Adipocyte (in vitro differentiated cells): ENCODE measurements around the gene BEND3.

Experiments used
- DNase-seq: peaks from one replicate; pipeline ENCODE4 v3.0.0-alpha.2; 2015; ENCODE audit warnings: low read depth
- H3K27me3 ChIP-seq: replicated peaks from 2 replicates; pipeline ENCODE4 v1.7.0; 2013; ENCODE audit warnings: mild to moderate bottlenecking, low read length, moderate library complexity; ENCODE audit not compliant: control insufficient read depth, insufficient read depth
- H3K36me3 ChIP-seq: 2 replicates; pipeline ENCODE4 v1.7.0; 2013; ENCODE audit warnings: low read length, mild to moderate bottlenecking, moderate library complexity; ENCODE audit not compliant: control insufficient read depth, insufficient read depth, severe bottlenecking
- H3K4me1 ChIP-seq: 2 replicates; pipeline ENCODE4 v1.7.0; 2013; ENCODE audit warnings: mild to moderate bottlenecking, low read length, moderate library complexity; ENCODE audit not compliant: control insufficient read depth, insufficient read depth
- H3K4me3 ChIP-seq: 2 replicates; pipeline ENCODE4 v1.7.0; 2013; ENCODE audit warnings: mild to moderate bottlenecking, low read length, moderate library complexity
- H3K9ac ChIP-seq: 2 replicates; pipeline ENCODE4 v1.7.0; 2013; ENCODE audit warnings: mild to moderate bottlenecking, low read length, moderate library complexity
- H3K9me3 ChIP-seq: 2 replicates; pipeline ENCODE4 v1.7.0; 2013; ENCODE audit warnings: mild to moderate bottlenecking, low read length, moderate library complexity; ENCODE audit not compliant: control insufficient read depth

The BEND3 gene

DNA sequence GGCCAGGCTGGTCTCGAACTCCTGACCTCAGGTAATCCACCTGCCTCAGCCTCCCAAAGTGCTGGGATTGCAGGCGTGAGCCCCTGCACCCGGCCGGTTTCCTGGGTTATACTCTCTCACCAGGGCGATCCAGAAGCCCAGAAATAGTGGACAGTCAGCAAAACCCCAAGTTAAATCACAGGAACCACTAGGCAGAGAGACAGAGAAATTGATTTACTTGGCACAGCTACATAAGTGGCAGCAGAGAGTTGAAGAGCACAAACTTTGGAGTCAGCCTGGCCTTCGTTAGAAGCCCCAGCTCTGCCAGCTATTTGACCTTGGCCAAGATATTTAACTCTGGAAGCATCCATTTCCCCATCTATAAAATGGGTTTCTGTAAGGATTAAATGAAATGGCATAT is 54.6 kb downstream of the BEND3 start:
- Histone ChIP-seq H3K9me3 (no peaks in the 10 kb centered on the region), H3K4me3 (no peak overlapping the region), H3K27me3 (peaks cover 7% of the 10 kb centered on the region), H3K9ac (no peak overlapping the region), H3K36me3 (no peaks in the 10 kb centered on the region), H3K4me1 (peaks cover 10% of the 10 kb centered on the region)
- no peak for DNase-seq

DNA sequence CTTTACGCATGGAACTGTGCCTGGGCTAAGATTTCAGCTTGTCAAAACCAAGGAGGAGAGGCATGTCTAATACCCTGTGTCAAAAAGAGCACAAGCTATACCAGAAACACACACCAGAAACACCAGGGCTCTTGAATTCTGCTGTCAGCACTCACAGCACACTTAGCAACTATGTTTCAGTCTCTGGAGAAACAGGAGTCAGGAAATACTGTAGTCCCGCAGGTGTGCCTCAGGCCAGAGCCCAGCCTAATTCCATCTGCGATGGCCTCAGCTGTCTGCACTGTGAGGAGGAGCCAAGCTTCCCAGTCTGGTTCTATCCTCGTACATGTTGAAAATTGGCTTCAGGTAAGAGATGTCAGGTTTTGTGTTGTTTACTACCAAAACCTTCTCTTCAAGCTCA is 55.7 kb downstream of the BEND3 start:
- Histone ChIP-seq H3K36me3 (no peaks in the 10 kb centered on the region), H3K4me3 (no peak overlapping the region), H3K9ac (no peak overlapping the region), H3K4me1 (peaks cover 3% of the 10 kb centered on the region), H3K9me3 (no peaks in the 10 kb centered on the region), H3K27me3 (peaks cover 7% of the 10 kb centered on the region)
- no peak for DNase-seq

DNA sequence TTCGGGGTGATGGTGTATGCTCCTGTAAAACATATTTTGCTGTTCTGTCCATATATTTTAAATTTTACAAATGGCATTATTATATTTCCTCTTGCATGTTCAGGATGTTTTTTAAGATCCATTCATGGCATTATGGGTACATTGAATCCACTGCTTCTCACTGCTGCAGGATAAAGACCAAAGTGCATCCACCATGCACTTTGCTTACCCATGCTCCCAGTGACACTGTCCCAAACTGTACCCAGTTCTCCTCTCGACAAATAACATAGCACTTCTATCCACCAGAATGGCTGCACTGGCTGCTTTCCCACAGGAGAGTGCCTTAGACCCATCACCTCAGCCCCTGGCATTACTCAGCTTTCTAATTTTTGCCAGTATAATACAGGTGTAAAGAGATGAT is 57.6 kb downstream of the BEND3 start:
- Histone ChIP-seq H3K36me3 (no peaks in the 10 kb centered on the region), H3K27me3 (peaks cover 7% of the 10 kb centered on the region)

GRCh38 chr6:107056796-107057195 is 58.5 kb downstream of the BEND3 start:
- H3K4me1 ChIP-seq = no peaks in the 10 kb centered on the region
- DNase-seq = no peak
- H3K36me3 ChIP-seq = no peaks in the 10 kb centered on the region
- H3K9me3 ChIP-seq = no peaks in the 10 kb centered on the region
- H3K9ac ChIP-seq = no peak overlapping the region
- H3K27me3 ChIP-seq = peaks cover 6% of the 10 kb centered on the region
- H3K4me3 ChIP-seq = no peak overlapping the region

More for the DNA sequence above, 57.6 kb downstream of the BEND3 start:
- no peaks in the 10 kb centered on the region for H3K9me3 ChIP-seq
- H3K4me1 ChIP-seq = no peaks in the 10 kb centered on the region
- H3K4me3 ChIP-seq = no peak overlapping the region
- DNase-seq = no peak
- no peak overlapping the region for H3K9ac ChIP-seq

GRCh38 chr6:107047807-107048206 is 67.5 kb downstream of the BEND3 start:
- no peak for DNase-seq
- peaks cover 14% of the 10 kb centered on the region for H3K36me3 ChIP-seq
- peaks cover 8% of the 10 kb centered on the region for H3K4me1 ChIP-seq
- H3K9ac ChIP-seq = no peak overlapping the region
- no peaks in the 10 kb centered on the region for H3K27me3 ChIP-seq
- no peak overlapping the region for H3K4me3 ChIP-seq
- no peaks in the 10 kb centered on the region for H3K9me3 ChIP-seq

- H3K27me3 ChIP-seq = no peaks in the 10 kb centered on the region
- H3K9me3 ChIP-seq = no peaks in the 10 kb centered on the region
- peaks cover 12% of the 10 kb centered on the region for H3K36me3 ChIP-seq
- peak overlapping the region; percentile 50 for H3K9ac ChIP-seq
- H3K4me1 ChIP-seq = peaks cover 8% of the 10 kb centered on the region
- peak overlapping the region; percentile 8 for H3K4me3 ChIP-seq
- DNase-seq = peak; percentile 19
Observed at GRCh38 chr6:107045826-107046675, 69.3 kb downstream of the BEND3 start.

DNA sequence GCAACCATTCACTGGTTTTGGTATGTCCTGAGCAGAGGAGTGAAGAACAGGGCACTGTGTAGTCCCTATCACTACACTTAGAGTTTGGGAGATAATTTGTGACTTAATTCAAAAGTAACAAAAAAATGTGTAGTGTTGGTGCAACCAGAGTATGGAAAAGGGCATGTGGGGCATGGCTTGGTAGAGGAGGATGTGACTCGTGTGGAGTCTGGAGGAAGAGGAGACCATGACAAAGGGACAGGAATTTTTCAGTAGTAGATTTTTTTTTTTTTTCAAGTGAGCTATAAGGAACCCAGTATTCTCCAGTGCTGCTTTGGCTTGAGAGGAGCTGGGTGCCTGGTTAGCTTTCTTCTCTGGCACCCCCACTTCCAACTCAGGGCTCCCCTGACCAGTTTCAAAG is 82.2 kb downstream of the BEND3 start:
- Histone ChIP-seq H3K9ac (no peak overlapping the region), H3K36me3 (no peaks in the 10 kb centered on the region), H3K9me3 (no peaks in the 10 kb centered on the region), H3K4me3 (no peak overlapping the region), H3K27me3 (no peaks in the 10 kb centered on the region), H3K4me1 (peaks cover 7% of the 10 kb centered on the region)
- no peak for DNase-seq

DNA sequence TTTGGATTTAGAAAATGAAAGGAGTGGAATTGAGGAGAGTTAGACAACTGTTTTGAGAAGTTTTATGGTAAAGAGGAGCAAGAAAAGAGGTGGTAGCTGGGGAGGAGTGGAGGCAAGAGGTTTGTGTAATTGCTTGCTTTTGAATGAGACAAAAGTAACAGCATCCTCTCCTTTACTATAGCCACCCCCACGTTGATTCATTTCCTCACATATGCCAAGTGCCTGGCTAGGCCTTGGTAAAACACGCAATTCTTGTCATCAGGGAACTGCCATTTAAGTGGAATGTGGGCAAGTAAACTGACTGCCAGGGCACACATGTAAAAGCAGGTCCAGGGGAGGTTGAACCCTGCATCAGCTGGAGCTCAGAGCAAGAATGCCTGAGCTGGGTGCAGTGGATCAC is 83.3 kb downstream of the BEND3 start:
- no peak overlapping the region for H3K4me3 ChIP-seq
- no peak for DNase-seq
- peaks cover 7% of the 10 kb centered on the region for H3K4me1 ChIP-seq
- no peak overlapping the region for H3K9ac ChIP-seq
- no peaks in the 10 kb centered on the region for H3K36me3 ChIP-seq
- H3K27me3 ChIP-seq = no peaks in the 10 kb centered on the region
- H3K9me3 ChIP-seq = no peaks in the 10 kb centered on the region

- Histone ChIP-seq H3K9me3 (no peaks in the 10 kb centered on the region), H3K4me3 (no peak overlapping the region), H3K9ac (no peak overlapping the region), H3K27me3 (no peaks in the 10 kb centered on the region), H3K4me1 (peaks cover 7% of the 10 kb centered on the region), H3K36me3 (no peaks in the 10 kb centered on the region)
- no peak for DNase-seq
Observed at GRCh38 chr6:107030151-107030550, 85.2 kb downstream of the BEND3 start.

- no peak for DNase-seq
- Histone ChIP-seq H3K9me3 (no peaks in the 10 kb centered on the region), H3K4me3 (no peak overlapping the region), H3K27me3 (no peaks in the 10 kb centered on the region), H3K36me3 (no peaks in the 10 kb centered on the region), H3K4me1 (peaks cover 2% of the 10 kb centered on the region), H3K9ac (no peak overlapping the region)
Observed at GRCh38 chr6:107026965-107027364, 88.3 kb downstream of the BEND3 start.

- no peak for DNase-seq
Observed at GRCh38 chr6:107021446-107022185, 93.7 kb downstream of the BEND3 start.

More at GRCh38 chr6:107021446-107022185, 93.7 kb downstream of the BEND3 start:
- Histone ChIP-seq H3K4me3 (no peak overlapping the region), H3K36me3 (no peaks in the 10 kb centered on the region), H3K4me1 (peaks cover 3% of the 10 kb centered on the region), H3K9me3 (no peaks in the 10 kb centered on the region), H3K27me3 (no peaks in the 10 kb centered on the region), H3K9ac (no peak overlapping the region)
